Pulmonary artery endothelial cell (primary cell): ENCODE results near the gene TYMP. TPM values are rescaled to one million over a fixed set of nuclear protein-coding genes. Genes with fewer than 3 reads are reported as not detected.

ENCODE experiments used
- DNase-seq: peaks from one replicate; pipeline ENCODE4 v3.0.0-alpha.2; 2011; ENCODE audit warnings: low read depth, low spot score
- total RNA-seq: library from RNA; depleted of rRNA; stranded (reverse); fragments of >200 nt; gene quantifications from 2 replicates; pipeline ENCODE4 v1.2.3, GENCODE V29; 2014

The TYMP gene
- total RNA-seq, 1 donor from 2014 or later: 11.3 TPM

- DNase-seq: no peak
Measured at GRCh38 chr22:50485221-50486131, 44.3 kb downstream of the TYMP start.

GRCh38 chr22:50483977-50484853 lies 45.6 kb downstream of the TYMP start:
- no peak for DNase-seq

GRCh38 chr22:50483556-50483955 lies 46.3 kb downstream of the TYMP start:
- DNase-seq: no peak

GRCh38 chr22:50483106-50483505 lies 46.7 kb downstream of the TYMP start:
- no peak for DNase-seq

GRCh38 chr22:50482107-50483074 lies 47.4 kb downstream of the TYMP start:
- no peak for DNase-seq

GRCh38 chr22:50481440-50482106 lies 48.2 kb downstream of the TYMP start, which contains the start of gene ADM2:
ADM2 (plus strand) TSS chr22:50481543; CDS start chr22:50481848, 305 bp downstream.
- DNase-seq: no peak

GRCh38 chr22:50481045-50481439 lies 48.8 kb downstream of the TYMP start:
- no peak for DNase-seq

GRCh38 chr22:50479721-50480120 lies 50.1 kb downstream of the TYMP start:
- DNase-seq: no peak

- no peak for DNase-seq
Measured at GRCh38 chr22:50477923-50478322, 51.9 kb downstream of the TYMP start.

- DNase-seq: no peak
Measured at GRCh38 chr22:50476868-50477267, 52.9 kb downstream of the TYMP start.

Other genes with a start within 250 kb of the TYMP start
- gene PLXNB2, start 222.4 kb downstream of the TYMP start, total RNA-seq: 55.5 and 65.2 TPM in 2 replicates
- 1.1 and 1.3 TPM in 2 replicates for gene DENND6B, start 203.0 kb downstream of the TYMP start, total RNA-seq
- gene PPP6R2, start 186.7 kb downstream of the TYMP start, total RNA-seq: 62.3 and 72.9 TPM in 2 replicates
- 42.0 and 58.1 TPM in 2 replicates for gene SBF1, start 55.0 kb downstream of the TYMP start, total RNA-seq
- 0.18 and 0.20 TPM in 2 replicates for gene ADM2, start 48.5 kb downstream of the TYMP start, total RNA-seq
- gene MIOX, start 43.2 kb downstream of the TYMP start, total RNA-seq: not detected in 2 replicates
- gene LMF2, start 22.3 kb downstream of the TYMP start, total RNA-seq: 29.5 and 33.4 TPM in 2 replicates
- gene NCAPH2, start 21.8 kb downstream of the TYMP start, total RNA-seq: 32.1 and 47.6 TPM in 2 replicates
- 1.8 and 2.3 TPM in 2 replicates for gene SCO2, start 4.4 kb downstream of the TYMP start, total RNA-seq
- gene KLHDC7B, start 15.9 kb upstream of the TYMP start, total RNA-seq: not detected in 2 replicates
- not detected in 2 replicates for gene SYCE3, start 32.9 kb upstream of the TYMP start, total RNA-seq
- gene CPT1B, start 48.4 kb upstream of the TYMP start, total RNA-seq: 0.92 and 2.7 TPM in 2 replicates
- 25.3 and 27.5 TPM in 2 replicates for gene CHKB, start 52.8 kb upstream of the TYMP start, total RNA-seq
- gene MAPK8IP2, start 70.8 kb upstream of the TYMP start, total RNA-seq: 0.11 and 0.13 TPM in 2 replicates
- gene ARSA, start 98.1 kb upstream of the TYMP start, total RNA-seq: 11.2 and 13.1 TPM in 2 replicates
- gene SHANK3, start 142.8 kb upstream of the TYMP start, total RNA-seq: 12.2 and 15.1 TPM in 2 replicates
- gene ACR, start 208.2 kb upstream of the TYMP start, total RNA-seq: 0.13 TPM in 1 of 2 replicates, not detected in the other